ENCODE data around the gene MRPL58.
"Not testable (repeated sequence)": the region's sequence is repeated elsewhere in the genome, so short reads cannot be mapped to it uniquely, and the experiment has no call there.

- TF ChIP-seq CTCF (conservative IDR thresholded peaks at IDR 0.05 in 1 of 2, IDR thresholded peaks at IDR 0.05 in 1 of 2; ENCODE audit: extremely low read depth in 1 of 2, insufficient read depth in 1 of 2, low read depth in 1 of 2, low read length in 2 of 2); EZH2 (IDR thresholded peaks at IDR 0.05; ENCODE audit: borderline replicate concordance, low read length): not testable (repeated sequence)
Measured at GRCh38 chr17:75026650-75027049, 14.2 kb downstream of the MRPL58 start.

Data from mammary epithelial cell (primary cell).